D721Med (cell line): ENCODE measurements around the gene DSC3.

Experiments
- DNase-seq: peaks from one replicate; pipeline ENCODE4 v3.0.0; 2011; ENCODE audit warnings: low spot score; ENCODE audit not compliant: insufficient read length
- FAIRE-seq: peaks from 2 replicates; lab custom pipeline; 2011; peaks lifted over from hg19 to GRCh38; lab: Jason Lieb, UNC
- CTCF ChIP-seq: IDR thresholded peaks from 2 replicates; pipeline ENCODE4 v1.5.1; 2012; ENCODE audit warnings: mild to moderate bottlenecking, control low read depth; ENCODE audit not compliant: insufficient read depth; ENCODE audit errors: missing control alignments

DSC3 gene

GRCh38 chr18:31056296-31056695 is 13.8 kb upstream of the DSC3 start:
- FAIRE-seq (no peak), DNase-seq (no peak)
- TF ChIP-seq CTCF: no peak

GRCh38 chr18:31050635-31051034 is 8.1 kb upstream of the DSC3 start:
- FAIRE-seq (no peak), DNase-seq (no peak)
- no peak for TF ChIP-seq CTCF

- DNase-seq: no peak
- no peak for FAIRE-seq
- TF ChIP-seq CTCF: no peak
These were observed 6.6 kb upstream of the DSC3 start for GRCh38 chr18:31049189-31049588.

GRCh38 chr18:31048216-31048615 is 5.7 kb upstream of the DSC3 start:
- TF ChIP-seq CTCF: no peak
- no peak for FAIRE-seq

GRCh38 chr18:31046916-31047315 is 4.4 kb upstream of the DSC3 start:
- no peak for DNase-seq
- FAIRE-seq: no peak
- no peak for TF ChIP-seq CTCF

More at GRCh38 chr18:31048216-31048615, 5.7 kb upstream of the DSC3 start:
- no peak for DNase-seq

GRCh38 chr18:31045599-31045998 is 3.1 kb upstream of the DSC3 start:
- FAIRE-seq (no peak), DNase-seq (no peak)
- no peak for TF ChIP-seq CTCF

- no peak for TF ChIP-seq CTCF
- no peak for DNase-seq
- no peak for FAIRE-seq
These were observed 2.4 kb upstream of the DSC3 start for GRCh38 chr18:31044926-31045325.
